Measurements from ENCODE around the gene APAF1.
"Not testable (repeated sequence)": the region's sequence is repeated elsewhere in the genome, so short reads cannot be mapped to it uniquely, and the experiment has no call there.

The APAF1 gene

DNA sequence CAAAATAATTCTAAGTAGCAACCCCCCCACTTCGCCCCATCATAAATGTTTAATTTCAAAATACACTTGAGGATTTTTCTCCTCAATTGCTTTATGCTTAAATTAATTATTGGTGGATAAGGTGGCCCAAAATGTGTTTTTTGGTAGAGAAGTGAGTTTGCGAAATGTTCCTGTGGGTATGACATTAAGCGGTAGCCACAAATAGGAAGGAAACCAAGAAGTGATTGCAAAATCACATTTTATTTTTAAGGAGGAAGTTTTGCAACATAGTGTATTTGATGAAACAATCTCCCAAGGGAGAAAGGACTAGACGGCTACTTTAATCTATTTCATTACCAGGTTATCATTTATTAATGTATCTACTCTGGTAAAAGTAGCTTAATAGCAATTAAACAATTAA, 26.1 kb upstream of the APAF1 start:
- TF ChIP-seq, protein P1, sequence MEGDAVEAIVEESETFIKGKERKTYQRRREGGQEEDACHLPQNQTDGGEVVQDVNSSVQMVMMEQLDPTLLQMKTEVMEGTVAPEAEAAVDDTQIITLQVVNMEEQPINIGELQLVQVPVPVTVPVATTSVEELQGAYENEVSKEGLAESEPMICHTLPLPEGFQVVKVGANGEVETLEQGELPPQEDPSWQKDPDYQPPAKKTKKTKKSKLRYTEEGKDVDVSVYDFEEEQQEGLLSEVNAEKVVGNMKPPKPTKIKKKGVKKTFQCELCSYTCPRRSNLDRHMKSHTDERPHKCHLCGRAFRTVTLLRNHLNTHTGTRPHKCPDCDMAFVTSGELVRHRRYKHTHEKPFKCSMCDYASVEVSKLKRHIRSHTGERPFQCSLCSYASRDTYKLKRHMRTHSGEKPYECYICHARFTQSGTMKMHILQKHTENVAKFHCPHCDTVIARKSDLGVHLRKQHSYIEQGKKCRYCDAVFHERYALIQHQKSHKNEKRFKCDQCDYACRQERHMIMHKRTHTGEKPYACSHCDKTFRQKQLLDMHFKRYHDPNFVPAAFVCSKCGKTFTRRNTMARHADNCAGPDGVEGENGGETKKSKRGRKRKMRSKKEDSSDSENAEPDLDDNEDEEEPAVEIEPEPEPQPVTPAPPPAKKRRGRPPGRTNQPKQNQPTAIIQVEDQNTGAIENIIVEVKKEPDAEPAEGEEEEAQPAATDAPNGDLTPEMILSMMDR (IDR thresholded peaks at IDR 0.05; ENCODE audit: low read depth, low read length, missing control alignments) = no peak
- in situ Hi-C loops (cut with HindIII; ENCODE audit: low pct_ligation_motif_present, low sequenced_read_pairs) = no loop called here
- Histone ChIP-seq H3K27me3 (replicated peaks) (no peaks in the 10 kb centered on the region), H3K36me3 (replicated peaks) (no peaks in the 10 kb centered on the region), H3K27ac (no peak overlapping the region), H3K4me3 (ENCODE audit: low read depth, low read length) (no peak overlapping the region)
- DNase-seq = no peak

DNA sequence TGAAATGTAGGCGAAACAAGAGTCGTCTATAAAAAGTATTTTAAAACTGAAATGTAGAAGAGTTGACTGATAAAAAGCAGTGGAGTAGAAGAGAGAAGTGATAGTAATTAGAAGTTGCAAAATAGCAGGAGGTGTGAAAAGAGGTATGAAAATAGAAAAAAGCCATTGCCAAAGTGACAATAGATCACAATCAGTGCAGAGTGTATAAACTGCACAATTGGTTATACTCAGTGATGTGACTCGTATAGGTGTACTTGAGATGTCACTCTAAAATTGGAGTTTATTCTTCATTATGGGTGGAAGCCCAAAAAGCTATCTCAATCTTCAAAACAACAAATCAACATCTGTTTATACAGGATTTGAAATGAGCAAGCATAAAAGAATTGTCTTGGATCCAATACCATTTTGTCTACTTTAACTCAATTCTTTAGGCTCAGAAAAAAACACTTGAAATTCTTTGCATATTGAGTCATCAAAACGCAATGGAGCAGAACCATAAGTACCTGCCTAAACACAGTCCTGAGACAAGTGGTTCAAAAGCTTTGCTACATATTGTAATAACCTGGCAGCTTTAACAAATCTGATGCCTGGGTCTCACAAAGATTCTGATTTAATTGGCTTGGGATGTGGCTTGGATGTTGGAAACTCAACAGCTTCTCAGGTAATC, 9.3 kb upstream of the APAF1 start:
- no peak overlapping the region for H3K27ac ChIP-seq
- TF ChIP-seq, protein P1 (IDR thresholded peaks at IDR 0.05; ENCODE audit: low read depth, low read length, missing control alignments) = no peak
- in situ Hi-C loops (cut with HindIII; ENCODE audit: low pct_ligation_motif_present, low sequenced_read_pairs) = no loop called here
- no peaks in the 10 kb centered on the region for H3K27me3 ChIP-seq (replicated peaks)
- no peak overlapping the region for H3K4me3 ChIP-seq (ENCODE audit: low read depth, low read length)
- peaks cover 14% of the 10 kb centered on the region for H3K36me3 ChIP-seq (replicated peaks)
- no peak for DNase-seq

DNA sequence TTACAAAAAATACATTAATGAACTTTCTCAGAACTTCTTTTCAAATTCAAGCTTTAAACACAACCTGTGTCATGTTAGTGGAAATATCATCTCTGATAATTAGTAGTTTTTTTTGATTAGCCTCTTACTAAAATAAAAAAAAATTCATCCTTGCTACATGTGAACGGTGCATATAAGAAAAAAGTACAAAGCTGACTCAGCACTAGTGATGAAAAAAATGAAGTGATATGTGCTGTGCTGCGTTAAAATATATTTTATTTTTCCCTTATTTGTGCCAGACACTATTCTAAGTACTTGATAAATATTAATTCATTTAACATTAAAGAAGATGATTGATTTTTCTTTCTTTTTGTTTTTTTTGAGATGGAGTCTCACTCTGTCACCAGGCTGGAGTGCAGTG, 8.0 kb upstream of the APAF1 start:
- peaks cover 12% of the 10 kb centered on the region for H3K36me3 ChIP-seq (replicated peaks)
- H3K4me3 ChIP-seq (ENCODE audit: low read depth, low read length) = no peak overlapping the region
- in situ Hi-C loops (cut with HindIII; ENCODE audit: low pct_ligation_motif_present, low sequenced_read_pairs) = no loop called here
- no peaks in the 10 kb centered on the region for H3K27me3 ChIP-seq (replicated peaks)
- TF ChIP-seq, protein P1 (IDR thresholded peaks at IDR 0.05; ENCODE audit: low read depth, low read length, missing control alignments) = no peak
- no peak overlapping the region for H3K27ac ChIP-seq
- no peak for DNase-seq

DNA sequence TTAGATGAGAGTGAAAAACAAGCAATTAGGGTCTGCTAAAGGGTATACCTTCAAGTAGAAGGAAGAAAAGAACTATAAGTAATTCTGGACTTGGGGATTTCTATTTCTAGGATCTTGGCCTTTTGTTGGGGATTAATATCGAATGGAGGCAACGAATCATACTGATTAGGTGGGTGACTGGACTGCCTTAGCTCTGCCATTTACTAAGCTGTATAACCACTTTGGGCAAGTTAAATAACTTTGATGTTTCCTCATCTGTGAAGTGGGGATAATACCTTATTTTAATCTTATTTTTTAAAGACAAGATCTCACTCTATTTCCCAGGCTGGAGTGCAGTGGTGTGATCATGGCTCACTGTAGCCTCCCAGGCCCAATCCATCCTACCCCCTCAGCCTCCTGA, 7.1 kb upstream of the APAF1 start:
- in situ Hi-C loops (cut with HindIII; ENCODE audit: low pct_ligation_motif_present, low sequenced_read_pairs) = no loop called here
- no peak overlapping the region for H3K27ac ChIP-seq
- no peak for DNase-seq
- no peak overlapping the region for H3K4me3 ChIP-seq (ENCODE audit: low read depth, low read length)
- H3K36me3 ChIP-seq (replicated peaks) = peaks cover 6% of the 10 kb centered on the region
- H3K27me3 ChIP-seq (replicated peaks) = no peaks in the 10 kb centered on the region
- TF ChIP-seq, protein P1 (IDR thresholded peaks at IDR 0.05; ENCODE audit: low read depth, low read length, missing control alignments) = no peak

DNA sequence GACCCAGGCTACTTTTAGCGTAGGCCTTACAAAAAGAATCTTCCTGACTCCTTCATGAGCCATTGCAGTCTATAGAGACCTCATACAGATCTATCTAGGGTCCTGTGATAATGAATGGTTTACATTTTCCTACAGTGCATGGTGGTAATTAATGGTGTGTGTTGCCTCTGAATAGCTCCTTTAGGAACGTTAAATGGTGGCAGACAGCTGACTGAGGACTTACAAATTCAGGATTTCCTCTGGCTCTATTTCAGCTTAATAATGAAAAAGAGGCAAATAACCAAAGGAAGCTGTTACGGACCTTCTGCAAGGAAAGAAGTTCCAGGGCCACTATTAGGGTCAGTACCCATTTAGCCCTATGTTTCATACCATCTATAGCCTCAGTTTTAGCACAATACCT, 5.6 kb upstream of the APAF1 start:
- TF ChIP-seq, protein P1 (IDR thresholded peaks at IDR 0.05; ENCODE audit: low read depth, low read length, missing control alignments) = no peak
- DNase-seq = no peak
- in situ Hi-C loops (cut with HindIII; ENCODE audit: low pct_ligation_motif_present, low sequenced_read_pairs) = no loop called here
- Histone ChIP-seq H3K36me3 (replicated peaks) (no peaks in the 10 kb centered on the region), H3K27ac (no peak overlapping the region), H3K4me3 (ENCODE audit: low read depth, low read length) (no peak overlapping the region), H3K27me3 (replicated peaks) (no peaks in the 10 kb centered on the region)

DNA sequence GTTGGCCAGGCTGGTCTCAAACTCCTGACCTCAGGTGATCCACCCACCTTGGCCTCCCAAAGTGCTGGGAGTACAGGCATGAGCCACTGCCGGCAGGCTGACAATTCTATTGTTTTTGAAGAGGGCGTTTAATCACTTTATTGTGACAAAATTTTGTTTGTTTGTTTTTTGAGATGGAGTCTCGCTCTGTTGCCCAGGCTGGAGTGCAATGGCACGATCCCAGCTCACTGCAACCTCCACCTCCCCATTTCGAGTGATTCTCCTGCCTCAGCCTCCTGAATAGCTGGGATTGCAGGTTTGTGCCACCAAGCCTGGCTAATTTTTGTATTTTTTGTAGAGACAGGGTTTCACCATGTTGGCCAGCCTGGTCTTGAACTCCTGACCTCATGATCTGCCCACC, 2.3 kb upstream of the APAF1 start:
- in situ Hi-C loops (cut with HindIII; ENCODE audit: low pct_ligation_motif_present, low sequenced_read_pairs) = not testable (repeated sequence)

More for the DNA sequence above, 2.3 kb upstream of the APAF1 start:
- not testable (repeated sequence) for DNase-seq; H3K27ac ChIP-seq; H3K27me3 ChIP-seq (replicated peaks); H3K36me3 ChIP-seq (replicated peaks)
- peak overlapping the region; percentile 87 for H3K4me3 ChIP-seq (ENCODE audit: low read depth, low read length)
